Panc1 (cell line): ENCODE measurements around the gene NTM. TPM values are rescaled to one million over a fixed set of nuclear protein-coding genes. Genes with fewer than 3 reads are reported as not detected.

ENCODE experiments used
- ATAC-seq: fragments of 200-7000 bp; cut with Tn5 transposase; 2 replicates; pipeline ENCODE4 v1.9.1; 2020; ENCODE audit warnings: mild to moderate bottlenecking, moderate library complexity
- BruUV-seq: library from RNA; stranded (reverse); fragments of 400-500 nt; replicated peaks from 2 replicates; lab custom pipeline; 2021; lab: Mats Ljungman, UMichigan
- CTCF ChIA-PET: fragments of 300-600 bp; sonication (Branson Sonifier 250); formaldehyde crosslinking; loops from one replicate; lab custom pipeline; 2022; ENCODE audit warnings: antibody characterized with exemption; lab: Charles Lee
- POLR2A ChIA-PET: fragments of 300-600 bp; sonication (Branson Sonifier 250); formaldehyde crosslinking; loops from one replicate; lab custom pipeline; 2022; ENCODE audit warnings: antibody characterized with exemption; lab: Charles Lee
- DNase-seq: peaks from one replicate; pipeline ENCODE4 v3.0.0-alpha.2; 2010; ENCODE audit warnings: low read depth, low spot score
- H3K27ac ChIP-seq: 2 replicates; pipeline ENCODE4 v1.5.1; 2011; ENCODE audit warnings: mild to moderate bottlenecking, low read length, inconsistent platforms
- H3K27me3 ChIP-seq: fragments of 200-500 bp; sonication (Bioruptor generic); 2 replicates; pipeline ENCODE4 v1.6.0; 2014; ENCODE audit warnings: low read length, inconsistent platforms; ENCODE audit not compliant: control insufficient read depth, insufficient read depth
- H3K36me3 ChIP-seq: fragments of 200-500 bp; sonication (Bioruptor generic); 2 replicates; pipeline ENCODE4 v1.5.1; 2014; ENCODE audit warnings: inconsistent platforms, mild to moderate bottlenecking, low read length, moderate library complexity; ENCODE audit not compliant: control insufficient read depth, insufficient read depth
- H3K4me1 ChIP-seq: 2 replicates; pipeline ENCODE4 v1.5.1; 2011; ENCODE audit warnings: inconsistent platforms, mild to moderate bottlenecking, low read length, moderate library complexity; ENCODE audit not compliant: control insufficient read depth, insufficient read depth
- H3K4me3 ChIP-seq, 2 experiments: 2 replicates each; pipeline ENCODE4 v1.5.1; 2011 to 2012; ENCODE audit warnings: low read depth in 2 of 2, low read length in 2 of 2, mild to moderate bottlenecking in 2 of 2, inconsistent platforms in 1 of 2, moderate library complexity in 1 of 2
- H3K9me3 ChIP-seq: fragments of 200-500 bp; sonication (Bioruptor generic); 2 replicates; pipeline ENCODE4 v1.5.1; 2014; ENCODE audit warnings: low read depth, mild to moderate bottlenecking, inconsistent platforms, low read length, moderate library complexity; ENCODE audit not compliant: control insufficient read depth, insufficient read depth
- POLR2AphosphoS5 ChIP-seq: IDR thresholded peaks from 2 replicates; pipeline ENCODE4 v1.6.1; 2012; ENCODE audit warnings: mild to moderate bottlenecking, low read depth, low read length, moderate library complexity
- SIN3A ChIP-seq: IDR thresholded peaks from 2 replicates; pipeline ENCODE4 v1.6.1; 2012; ENCODE audit warnings: low read depth, mild to moderate bottlenecking, low read length, moderate library complexity, borderline replicate concordance; ENCODE audit not compliant: insufficient read depth
- TCF7L2 ChIP-seq: IDR thresholded peaks from 2 replicates; pipeline ENCODE4 v1.6.1; 2011; ENCODE audit warnings: mild to moderate bottlenecking, low read depth, low read length, inconsistent platforms
- in situ Hi-C: cut with HindIII; loops from 2 replicates; pipeline ENCODE4 v1.10.0; 2016; ENCODE audit warnings: low sequenced_read_pairs, low pct_unique_long_range_greater_than_20kb
- intact Hi-C: fragments of 100-400 bp; cut with micrococcal nuclease; formaldehyde crosslinking; loops from one replicate; pipeline ENCODE4 v1.10.0; 2022; ENCODE audit not compliant: unreplicated experiment
- total RNA-seq: library from RNA; stranded (reverse); gene quantifications from one replicate; pipeline ENCODE4 v1.2.1, GENCODE V29; 2021; ENCODE audit not compliant: unreplicated experiment
- TF ChIP-seq, protein P1 (sequence below), 2 experiments: IDR thresholded peaks; 2 replicates each; pipeline ENCODE4 v1.6.1; 2011 to 2012; ENCODE audit warnings: low read depth in 2 of 2, control low read depth in 1 of 2, low read length in 1 of 2, mild to moderate bottlenecking in 1 of 2, moderate library complexity in 1 of 2; ENCODE audit not compliant: insufficient read depth in 1 of 2
- TF ChIP-seq, protein P2 (sequence below): fragments of 450-650 bp; IDR thresholded peaks from 2 replicates; pipeline ENCODE4 v1.5.1; 2017; ENCODE audit warnings: mild to moderate bottlenecking

Gene NTM
- total RNA-seq, 1 experiment from 2014 or later, result 0.10 TPM

DNA sequence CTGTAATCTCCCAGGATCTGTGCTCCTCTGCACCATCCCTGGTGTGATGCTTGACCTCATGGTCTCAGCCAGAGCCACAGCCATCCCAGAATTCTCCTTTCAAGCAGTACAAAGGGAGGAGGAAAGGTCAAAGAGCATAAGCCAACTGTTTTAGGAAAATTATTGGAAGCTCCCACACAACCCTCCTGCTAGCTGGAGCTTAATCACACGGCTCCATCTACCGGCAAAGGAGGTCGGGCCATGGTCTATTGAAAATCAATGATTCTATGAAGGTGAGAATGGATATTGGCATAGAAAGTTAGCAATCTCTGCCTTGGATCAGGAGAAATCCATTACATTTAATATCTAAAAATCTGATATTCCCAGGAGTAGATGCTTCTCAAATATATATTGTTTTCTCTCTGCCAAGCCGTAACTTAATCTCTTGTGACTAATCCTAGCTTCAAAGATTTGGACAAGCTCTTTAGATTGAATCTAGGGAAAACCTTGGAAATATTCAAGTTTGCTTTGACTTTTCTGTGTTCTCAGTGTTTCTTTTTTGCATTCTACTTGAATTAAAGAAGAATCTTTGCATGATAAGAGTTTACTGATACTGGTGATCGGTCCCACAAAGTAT is 259.6 kb downstream of the NTM start:
- CTCF ChIA-PET, result no interaction called here
- BruUV-seq, result no TSS peak
- no peak for ATAC-seq

DNA sequence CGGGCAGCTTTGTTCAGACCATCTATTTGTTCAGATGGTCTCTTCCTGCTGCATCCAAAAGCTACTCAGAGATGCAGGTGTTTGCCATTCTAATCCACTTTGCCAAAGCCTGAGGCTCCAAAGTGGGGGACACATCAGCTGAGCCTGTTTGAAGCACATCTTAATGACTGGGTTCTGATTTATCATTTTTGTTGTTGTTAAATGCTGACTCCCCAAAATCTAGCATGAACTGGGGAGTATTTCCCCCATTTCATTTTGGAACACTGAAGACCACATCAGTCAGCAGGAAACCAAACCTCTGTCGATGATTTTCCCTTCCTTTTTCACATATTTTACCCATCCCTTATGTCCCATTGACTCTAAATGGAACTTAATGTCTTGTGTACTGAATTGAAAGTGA is 262.6 kb downstream of the NTM start:
- CTCF ChIA-PET, result no interaction called here

More for the DNA sequence above, 259.6 kb downstream of the NTM start:
- DNase-seq, result no peak
- Histone ChIP-seq H3K9me3 (no peaks in the 10 kb centered on the region), H3K4me1 (no peaks in the 10 kb centered on the region), H3K27me3 (peaks cover 28% of the 10 kb centered on the region), H3K36me3 (no peaks in the 10 kb centered on the region), H3K4me3 (no peak overlapping the region), H3K27ac (no peak overlapping the region)
- POLR2A ChIA-PET, result no interaction called here
- intact Hi-C loops, result no loop called here
- TF ChIP-seq, protein P1, sequence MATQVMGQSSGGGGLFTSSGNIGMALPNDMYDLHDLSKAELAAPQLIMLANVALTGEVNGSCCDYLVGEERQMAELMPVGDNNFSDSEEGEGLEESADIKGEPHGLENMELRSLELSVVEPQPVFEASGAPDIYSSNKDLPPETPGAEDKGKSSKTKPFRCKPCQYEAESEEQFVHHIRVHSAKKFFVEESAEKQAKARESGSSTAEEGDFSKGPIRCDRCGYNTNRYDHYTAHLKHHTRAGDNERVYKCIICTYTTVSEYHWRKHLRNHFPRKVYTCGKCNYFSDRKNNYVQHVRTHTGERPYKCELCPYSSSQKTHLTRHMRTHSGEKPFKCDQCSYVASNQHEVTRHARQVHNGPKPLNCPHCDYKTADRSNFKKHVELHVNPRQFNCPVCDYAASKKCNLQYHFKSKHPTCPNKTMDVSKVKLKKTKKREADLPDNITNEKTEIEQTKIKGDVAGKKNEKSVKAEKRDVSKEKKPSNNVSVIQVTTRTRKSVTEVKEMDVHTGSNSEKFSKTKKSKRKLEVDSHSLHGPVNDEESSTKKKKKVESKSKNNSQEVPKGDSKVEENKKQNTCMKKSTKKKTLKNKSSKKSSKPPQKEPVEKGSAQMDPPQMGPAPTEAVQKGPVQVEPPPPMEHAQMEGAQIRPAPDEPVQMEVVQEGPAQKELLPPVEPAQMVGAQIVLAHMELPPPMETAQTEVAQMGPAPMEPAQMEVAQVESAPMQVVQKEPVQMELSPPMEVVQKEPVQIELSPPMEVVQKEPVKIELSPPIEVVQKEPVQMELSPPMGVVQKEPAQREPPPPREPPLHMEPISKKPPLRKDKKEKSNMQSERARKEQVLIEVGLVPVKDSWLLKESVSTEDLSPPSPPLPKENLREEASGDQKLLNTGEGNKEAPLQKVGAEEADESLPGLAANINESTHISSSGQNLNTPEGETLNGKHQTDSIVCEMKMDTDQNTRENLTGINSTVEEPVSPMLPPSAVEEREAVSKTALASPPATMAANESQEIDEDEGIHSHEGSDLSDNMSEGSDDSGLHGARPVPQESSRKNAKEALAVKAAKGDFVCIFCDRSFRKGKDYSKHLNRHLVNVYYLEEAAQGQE (IDR thresholded peaks at IDR 0.05; ENCODE audit: insufficient read depth in 1 of 2, low read depth in 2 of 2, low read length in 1 of 2), result no peak
- TF ChIP-seq SIN3A (no peak), TCF7L2 (no peak), POLR2AphosphoS5 (no peak)
- TF ChIP-seq, protein P2, sequence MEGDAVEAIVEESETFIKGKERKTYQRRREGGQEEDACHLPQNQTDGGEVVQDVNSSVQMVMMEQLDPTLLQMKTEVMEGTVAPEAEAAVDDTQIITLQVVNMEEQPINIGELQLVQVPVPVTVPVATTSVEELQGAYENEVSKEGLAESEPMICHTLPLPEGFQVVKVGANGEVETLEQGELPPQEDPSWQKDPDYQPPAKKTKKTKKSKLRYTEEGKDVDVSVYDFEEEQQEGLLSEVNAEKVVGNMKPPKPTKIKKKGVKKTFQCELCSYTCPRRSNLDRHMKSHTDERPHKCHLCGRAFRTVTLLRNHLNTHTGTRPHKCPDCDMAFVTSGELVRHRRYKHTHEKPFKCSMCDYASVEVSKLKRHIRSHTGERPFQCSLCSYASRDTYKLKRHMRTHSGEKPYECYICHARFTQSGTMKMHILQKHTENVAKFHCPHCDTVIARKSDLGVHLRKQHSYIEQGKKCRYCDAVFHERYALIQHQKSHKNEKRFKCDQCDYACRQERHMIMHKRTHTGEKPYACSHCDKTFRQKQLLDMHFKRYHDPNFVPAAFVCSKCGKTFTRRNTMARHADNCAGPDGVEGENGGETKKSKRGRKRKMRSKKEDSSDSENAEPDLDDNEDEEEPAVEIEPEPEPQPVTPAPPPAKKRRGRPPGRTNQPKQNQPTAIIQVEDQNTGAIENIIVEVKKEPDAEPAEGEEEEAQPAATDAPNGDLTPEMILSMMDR, result peak; percentile 8; the same call in 1 of the 2 replicates
- in situ Hi-C loops, result no loop called here

More for the DNA sequence above, 262.6 kb downstream of the NTM start:
- Histone ChIP-seq H3K36me3 (no peaks in the 10 kb centered on the region; the same call in 1 of the 2 replicates), H3K27ac (no peak overlapping the region), H3K9me3 (no peaks in the 10 kb centered on the region), H3K4me3 (no peak overlapping the region), H3K27me3 (peaks cover 25% of the 10 kb centered on the region), H3K4me1 (no peaks in the 10 kb centered on the region)
- ATAC-seq (no peak), DNase-seq (no peak)
- intact Hi-C loops (no loop called here), in situ Hi-C loops (no loop called here)
- POLR2A ChIA-PET, result no interaction called here
- TF ChIP-seq SIN3A (no peak), POLR2AphosphoS5 (no peak), TCF7L2 (no peak)
- TF ChIP-seq, protein P1 (IDR thresholded peaks at IDR 0.05; ENCODE audit: insufficient read depth in 1 of 2, low read depth in 2 of 2, low read length in 1 of 2), result no peak
- no TSS peak for BruUV-seq
